Right renal pelvis (tissue), 4 donors: ENCODE measurements around the gene CREB3L2. TPM values are rescaled to one million over a fixed set of nuclear protein-coding genes. Genes with fewer than 3 reads are reported as not detected.
A peak's percentile ranks its signal among the peaks of the same experiment; 100 is the strongest.

ENCODE experiments used
- DNase-seq, 4 donors: peaks; one replicate each; pipeline ENCODE4 v3.0.0-alpha.2; 2013; ENCODE audit warnings: low read depth in 4 of 4, low spot score in 3 of 4, missing footprints in 1 of 4
- polyA plus RNA-seq, 4 donors: library from polyadenylated mRNA; unstranded; fragments of 120-200 nt; gene quantifications; one replicate each; pipeline ENCODE4 v1.2.1, GENCODE V29; 2013; ENCODE audit not compliant: insufficient read length in 4 of 4

CREB3L2 gene
- polyA plus RNA-seq, 4 donors: 50.7 to 55.3 (median 53.5) TPM

GRCh38 chr7:137880432-137880831, 121.5 kb downstream of the CREB3L2 start:
- no peak for DNase-seq

GRCh38 chr7:137879357-137880158, 122.3 kb downstream of the CREB3L2 start:
- no peak for DNase-seq

- DNase-seq: no peak
Observed at GRCh38 chr7:137878333-137878961, 123.4 kb downstream of the CREB3L2 start.

GRCh38 chr7:137877027-137877675, 124.7 kb downstream of the CREB3L2 start:
- DNase-seq: no peak

- peak in 2 of 4 donors; percentile 7 for DNase-seq
Observed at GRCh38 chr7:137875746-137876145, 126.1 kb downstream of the CREB3L2 start.

GRCh38 chr7:137873979-137874777, 127.7 kb downstream of the CREB3L2 start:
- DNase-seq: peak in 2 of 4 donors; percentile 5 to 12

GRCh38 chr7:137873524-137873923, 128.4 kb downstream of the CREB3L2 start:
- DNase-seq: no peak

GRCh38 chr7:137871170-137871915, 130.5 kb downstream of the CREB3L2 start:
- DNase-seq: no peak

- no peak for DNase-seq
Observed at GRCh38 chr7:137870684-137871083, 131.2 kb downstream of the CREB3L2 start.

- DNase-seq: no peak
Observed at GRCh38 chr7:137870078-137870477, 131.8 kb downstream of the CREB3L2 start.

- DNase-seq: no peak
Observed at GRCh38 chr7:137869260-137869659, 132.6 kb downstream of the CREB3L2 start.

GRCh38 chr7:137867289-137867688, 134.6 kb downstream of the CREB3L2 start:
- DNase-seq: no peak

GRCh38 chr7:137865764-137866163, 136.1 kb downstream of the CREB3L2 start:
- no peak for DNase-seq

GRCh38 chr7:137862964-137863363, 138.9 kb downstream of the CREB3L2 start:
- no peak for DNase-seq

GRCh38 chr7:137862358-137862757, 139.5 kb downstream of the CREB3L2 start:
- DNase-seq: no peak

GRCh38 chr7:137860542-137860941, 141.3 kb downstream of the CREB3L2 start:
- no peak for DNase-seq

- DNase-seq: no peak
Observed at GRCh38 chr7:137853053-137853452, 148.8 kb downstream of the CREB3L2 start.

- no peak for DNase-seq
Observed at GRCh38 chr7:137852108-137852507, 149.8 kb downstream of the CREB3L2 start.

GRCh38 chr7:137850972-137851945, 150.6 kb downstream of the CREB3L2 start:
- no peak for DNase-seq
